ENCODE results near the gene BCL11A.

BCL11A gene

DNA sequence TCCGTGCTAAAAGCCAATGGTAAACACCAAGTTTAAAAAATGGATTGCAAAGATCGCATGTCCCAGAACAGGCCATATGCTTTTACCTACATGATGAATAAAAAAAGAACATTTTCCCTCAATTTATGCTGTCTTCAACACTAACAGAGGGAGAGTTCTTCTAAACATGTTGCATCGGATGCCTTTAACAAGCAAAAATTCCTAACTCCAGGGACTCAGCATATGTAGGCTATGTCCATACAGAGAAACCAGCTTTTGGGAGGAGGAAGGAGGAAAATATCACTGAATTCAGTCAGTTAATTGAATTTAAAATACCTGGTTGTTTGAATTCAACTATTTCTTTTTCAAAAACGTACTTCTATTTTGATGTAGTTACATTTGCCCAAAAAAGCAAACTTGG, 28.6 kb downstream of the BCL11A start:
- TF ChIP-seq, protein P1, sequence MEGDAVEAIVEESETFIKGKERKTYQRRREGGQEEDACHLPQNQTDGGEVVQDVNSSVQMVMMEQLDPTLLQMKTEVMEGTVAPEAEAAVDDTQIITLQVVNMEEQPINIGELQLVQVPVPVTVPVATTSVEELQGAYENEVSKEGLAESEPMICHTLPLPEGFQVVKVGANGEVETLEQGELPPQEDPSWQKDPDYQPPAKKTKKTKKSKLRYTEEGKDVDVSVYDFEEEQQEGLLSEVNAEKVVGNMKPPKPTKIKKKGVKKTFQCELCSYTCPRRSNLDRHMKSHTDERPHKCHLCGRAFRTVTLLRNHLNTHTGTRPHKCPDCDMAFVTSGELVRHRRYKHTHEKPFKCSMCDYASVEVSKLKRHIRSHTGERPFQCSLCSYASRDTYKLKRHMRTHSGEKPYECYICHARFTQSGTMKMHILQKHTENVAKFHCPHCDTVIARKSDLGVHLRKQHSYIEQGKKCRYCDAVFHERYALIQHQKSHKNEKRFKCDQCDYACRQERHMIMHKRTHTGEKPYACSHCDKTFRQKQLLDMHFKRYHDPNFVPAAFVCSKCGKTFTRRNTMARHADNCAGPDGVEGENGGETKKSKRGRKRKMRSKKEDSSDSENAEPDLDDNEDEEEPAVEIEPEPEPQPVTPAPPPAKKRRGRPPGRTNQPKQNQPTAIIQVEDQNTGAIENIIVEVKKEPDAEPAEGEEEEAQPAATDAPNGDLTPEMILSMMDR (IDR thresholded peaks at IDR 0.05; ENCODE audit: low read depth, low read length) = no peak
- DNase-seq (ENCODE audit: extremely low read depth, low read depth) = no peak

- DNase-seq (ENCODE audit: extremely low read depth, low read depth) = no peak
- TF ChIP-seq, protein P1 (IDR thresholded peaks at IDR 0.05; ENCODE audit: low read depth, low read length) = no peak
Measured at GRCh38 chr2:60523963-60524362, 29.5 kb downstream of the BCL11A start.

GRCh38 chr2:60522462-60522861, 31.0 kb downstream of the BCL11A start:
- TF ChIP-seq, protein P1 (IDR thresholded peaks at IDR 0.05; ENCODE audit: low read depth, low read length) = no peak
- DNase-seq (ENCODE audit: extremely low read depth, low read depth) = no peak

DNA sequence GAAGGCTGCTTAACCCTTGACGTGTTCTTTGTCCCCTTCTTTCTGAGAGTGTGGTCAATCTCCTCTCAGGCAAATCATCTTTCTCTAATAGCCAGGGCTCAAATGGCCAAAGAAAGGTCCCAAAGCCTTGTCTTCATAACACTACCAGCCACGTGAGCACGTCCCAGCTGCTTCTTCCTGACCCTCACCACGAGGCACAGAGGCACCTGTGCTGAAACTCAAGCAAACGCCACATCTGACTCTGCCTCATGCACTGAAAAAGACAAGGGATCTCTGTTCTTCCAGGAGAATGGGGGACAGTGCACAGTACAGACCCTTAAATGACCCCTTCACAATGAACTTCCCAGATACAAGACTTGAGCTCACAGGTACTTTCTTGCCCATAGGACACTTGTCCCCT, 31.8 kb downstream of the BCL11A start:
- TF ChIP-seq, protein P1 (IDR thresholded peaks at IDR 0.05; ENCODE audit: low read depth, low read length) = no peak
- DNase-seq (ENCODE audit: extremely low read depth, low read depth) = no peak

GRCh38 chr2:60520917-60521539, 32.4 kb downstream of the BCL11A start:
- TF ChIP-seq, protein P1 (IDR thresholded peaks at IDR 0.05; ENCODE audit: low read depth, low read length) = no peak
- DNase-seq (ENCODE audit: extremely low read depth, low read depth) = no peak

- no peak for DNase-seq (ENCODE audit: extremely low read depth, low read depth)
Measured at GRCh38 chr2:60520151-60520876, 33.1 kb downstream of the BCL11A start.

More at GRCh38 chr2:60520151-60520876, 33.1 kb downstream of the BCL11A start:
- TF ChIP-seq, protein P1 (IDR thresholded peaks at IDR 0.05; ENCODE audit: low read depth, low read length) = no peak
